NCI-H1694 (cell line): ENCODE results near the gene LMBR1L.

ENCODE experiments used
- DNase-seq: peaks from one replicate; lab custom pipeline; 2025; lab: John Stamatoyannopoulos, UW

LMBR1L gene

GRCh38 chr12:49052451-49053208 lies 58.0 kb downstream of the LMBR1L start:
- no peak for DNase-seq

DNA sequence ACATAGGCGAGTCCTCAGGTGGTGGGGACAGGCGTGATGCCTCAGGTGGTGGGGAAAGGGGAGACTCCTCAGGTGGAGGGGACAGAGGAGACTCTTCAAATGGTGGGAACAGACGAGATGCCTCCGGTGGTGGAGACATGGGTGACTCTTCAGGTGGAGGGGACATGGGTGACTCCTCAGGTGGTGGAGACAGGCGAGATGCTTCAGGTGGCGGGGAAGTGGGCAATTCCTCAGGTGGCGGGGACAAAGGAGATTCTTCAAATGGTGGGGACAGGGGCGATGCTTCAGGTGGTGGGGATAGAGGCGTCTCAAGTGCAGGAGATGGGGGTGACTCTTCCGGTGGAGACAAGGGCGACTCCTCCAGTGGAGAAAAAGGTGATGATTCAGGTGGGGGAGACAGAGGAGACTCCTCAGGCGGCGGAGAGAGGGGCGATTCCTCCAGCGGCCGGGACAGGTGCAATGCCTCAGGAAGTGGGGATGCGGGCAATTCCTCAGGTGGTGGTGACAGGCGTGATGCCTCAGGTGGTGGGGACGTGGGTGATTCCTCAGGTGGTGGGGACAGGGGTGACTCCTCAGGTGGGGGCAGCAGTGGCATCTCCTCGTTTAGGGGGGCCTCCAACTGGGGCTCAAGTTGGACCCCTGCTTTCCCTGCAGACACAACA lies 58.7 kb downstream of the LMBR1L start:
- no peak for DNase-seq

DNA sequence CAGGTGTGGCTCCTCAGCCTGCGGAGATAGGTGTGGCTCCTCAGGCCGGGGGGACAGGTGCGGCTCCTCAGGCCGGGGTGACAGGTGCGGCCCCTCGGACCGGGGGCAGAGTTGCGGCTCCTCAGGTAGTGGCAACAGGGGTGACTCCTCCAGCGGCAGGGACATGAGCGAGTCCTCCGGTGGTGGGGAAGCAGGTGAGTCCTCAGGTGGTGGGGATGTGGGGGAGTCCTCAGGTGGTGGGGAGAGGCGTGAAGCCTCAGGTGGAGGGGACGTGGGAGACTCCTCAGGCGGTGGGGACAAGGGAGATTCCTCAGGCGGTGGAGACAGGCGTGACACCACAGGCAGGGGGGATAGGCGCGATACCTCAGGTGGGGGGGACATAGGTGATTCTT lies 59.3 kb downstream of the LMBR1L start:
- no peak for DNase-seq

DNA sequence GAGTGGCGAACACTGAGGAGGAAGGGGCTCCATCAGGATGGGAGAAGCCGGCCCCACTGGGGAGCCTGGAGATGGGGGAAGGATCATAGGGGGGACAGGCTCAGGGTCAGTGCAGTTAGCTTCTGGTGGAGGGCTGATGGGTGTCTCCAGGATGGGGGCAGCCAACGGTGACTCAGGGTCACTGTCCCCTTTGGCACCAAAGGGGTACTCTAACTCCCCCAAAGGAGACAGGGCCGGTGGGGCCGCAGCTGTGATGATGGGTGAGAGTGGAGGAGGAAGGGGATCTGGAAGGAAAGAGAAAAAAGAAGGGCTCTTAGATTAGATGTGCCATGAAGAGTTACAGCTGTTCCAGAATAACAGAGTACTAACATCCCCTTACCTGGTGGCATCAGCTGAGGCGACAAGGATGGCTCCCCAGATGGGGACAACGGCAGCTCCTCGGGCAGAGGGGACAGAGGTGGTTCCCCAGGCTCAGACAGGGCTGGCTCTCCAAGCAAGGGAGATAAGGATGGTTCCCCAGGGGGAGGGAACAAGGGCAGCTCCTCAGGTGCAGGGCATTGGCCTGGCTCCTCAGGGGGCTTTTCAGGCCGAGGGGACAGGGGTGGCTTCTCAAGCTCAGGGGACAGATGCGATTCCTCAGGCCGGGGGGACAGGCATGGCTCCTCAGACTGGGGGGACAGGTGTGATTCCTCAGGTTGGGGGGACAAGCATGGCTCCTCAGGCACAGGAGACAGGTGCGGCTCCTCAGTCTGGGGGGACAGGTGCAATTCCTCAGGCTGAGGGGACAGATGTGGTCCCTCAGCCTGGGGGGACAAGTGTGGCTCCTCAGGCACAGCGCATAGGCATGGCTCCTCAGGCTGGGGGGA lies 59.9 kb downstream of the LMBR1L start:
- DNase-seq = no peak

- DNase-seq = no peak
These were observed 61.0 kb downstream of the LMBR1L start for GRCh38 chr12:49049566-49050224.

- no peak for DNase-seq
These were observed 61.7 kb downstream of the LMBR1L start for GRCh38 chr12:49048953-49049352.
